HL-60 (cell line): ENCODE data around the gene TLL2.

Experiments
- DNase-seq, 2 experiments: peaks; one replicate each; pipeline ENCODE4 v3.0.0-alpha.2; 2010 to 2020; ENCODE audit warnings: low read depth in 1 of 2, low spot score in 1 of 2
- H3K27ac ChIP-seq: fragments of 250-450 bp; sonication (Bioruptor Pico); replicated peaks from 2 replicates; pipeline ENCODE4 v1.5.1; 2020; ENCODE audit warnings: mild to moderate bottlenecking, moderate library complexity
- H3K27me3 ChIP-seq: fragments of 250-450 bp; sonication (Bioruptor Pico); 2 replicates; pipeline ENCODE4 v1.5.1; 2021; ENCODE audit warnings: mild to moderate bottlenecking, moderate library complexity; ENCODE audit not compliant: insufficient read depth, poor library complexity, severe bottlenecking
- H3K4me3 ChIP-seq: replicated peaks from 2 replicates; pipeline ENCODE4 v1.5.1; 2011; ENCODE audit warnings: mild to moderate bottlenecking, control low read depth, low read length; ENCODE audit not compliant: insufficient read depth
- GABPA ChIP-seq: IDR thresholded peaks from 2 replicates; pipeline ENCODE4 v1.6.1; 2012; ENCODE audit warnings: low read depth
- POLR2AphosphoS5 ChIP-seq: IDR thresholded peaks from 2 replicates; pipeline ENCODE4 v1.6.1; 2012; ENCODE audit warnings: low read depth
- SPI1 ChIP-seq: IDR thresholded peaks from 2 replicates; pipeline ENCODE4 v1.6.1; 2012; ENCODE audit warnings: low read depth, mild to moderate bottlenecking, borderline replicate concordance
- TF ChIP-seq, protein P1 (sequence below): IDR thresholded peaks from 2 replicates; pipeline ENCODE4 v1.6.1; 2012; ENCODE audit warnings: low read depth; ENCODE audit not compliant: insufficient replicate concordance
- TF ChIP-seq, protein P2 (sequence below): IDR thresholded peaks from one replicate; pipeline ENCODE4 v1.5.1; 2011; ENCODE audit warnings: low read length, control low read depth, inconsistent platforms; ENCODE audit not compliant: insufficient read depth

TLL2 gene

DNA sequence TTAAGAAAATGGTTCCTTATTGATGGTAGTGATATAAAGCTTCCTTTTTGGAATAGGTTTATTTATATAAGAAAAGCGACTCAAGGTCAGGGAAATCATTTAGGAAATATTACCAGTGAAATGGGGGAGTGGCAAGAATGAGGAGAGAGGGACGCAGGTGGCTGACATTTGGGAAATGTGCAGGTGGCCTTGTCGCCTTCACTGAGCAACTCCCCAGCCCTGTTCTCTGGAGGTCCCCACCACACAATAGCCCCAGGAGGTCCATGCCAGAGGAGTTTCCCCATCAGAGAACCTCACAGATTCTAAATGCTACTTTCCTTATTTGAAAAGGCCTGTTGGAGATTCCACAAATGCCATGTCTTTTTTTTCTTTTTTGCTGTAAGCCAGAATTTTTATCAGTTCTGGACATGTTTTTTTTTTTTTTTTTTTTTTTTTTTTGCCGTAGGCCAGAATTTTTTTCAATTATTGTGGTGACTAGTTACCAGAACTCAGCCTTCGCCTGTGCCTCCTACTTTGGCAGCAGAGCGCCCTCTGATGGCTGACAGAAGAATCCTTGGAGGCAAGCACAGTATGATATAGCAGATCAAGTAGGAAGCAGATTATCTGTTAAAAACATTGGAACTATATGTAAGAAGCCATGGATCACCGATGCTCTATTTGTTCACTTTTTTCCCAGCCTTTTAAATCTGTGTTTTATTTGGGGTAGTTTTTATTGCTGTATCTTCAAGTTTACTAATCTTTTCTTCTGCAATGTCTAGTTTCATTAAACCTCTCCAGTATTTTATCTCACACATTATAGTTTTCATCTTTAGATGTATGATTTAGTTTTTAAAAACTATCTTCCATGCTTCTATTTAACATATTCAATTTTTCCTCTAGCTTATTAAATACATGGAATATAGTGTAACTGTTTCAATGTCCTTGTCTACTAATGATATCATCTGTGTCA is 173.5 kb downstream of the TLL2 start:
- peak; percentile 40 to 63 for DNase-seq
- no peak overlapping the region for H3K4me3 ChIP-seq
- H3K27me3 ChIP-seq: no peaks in the 10 kb centered on the region
- TF ChIP-seq, protein P1, sequence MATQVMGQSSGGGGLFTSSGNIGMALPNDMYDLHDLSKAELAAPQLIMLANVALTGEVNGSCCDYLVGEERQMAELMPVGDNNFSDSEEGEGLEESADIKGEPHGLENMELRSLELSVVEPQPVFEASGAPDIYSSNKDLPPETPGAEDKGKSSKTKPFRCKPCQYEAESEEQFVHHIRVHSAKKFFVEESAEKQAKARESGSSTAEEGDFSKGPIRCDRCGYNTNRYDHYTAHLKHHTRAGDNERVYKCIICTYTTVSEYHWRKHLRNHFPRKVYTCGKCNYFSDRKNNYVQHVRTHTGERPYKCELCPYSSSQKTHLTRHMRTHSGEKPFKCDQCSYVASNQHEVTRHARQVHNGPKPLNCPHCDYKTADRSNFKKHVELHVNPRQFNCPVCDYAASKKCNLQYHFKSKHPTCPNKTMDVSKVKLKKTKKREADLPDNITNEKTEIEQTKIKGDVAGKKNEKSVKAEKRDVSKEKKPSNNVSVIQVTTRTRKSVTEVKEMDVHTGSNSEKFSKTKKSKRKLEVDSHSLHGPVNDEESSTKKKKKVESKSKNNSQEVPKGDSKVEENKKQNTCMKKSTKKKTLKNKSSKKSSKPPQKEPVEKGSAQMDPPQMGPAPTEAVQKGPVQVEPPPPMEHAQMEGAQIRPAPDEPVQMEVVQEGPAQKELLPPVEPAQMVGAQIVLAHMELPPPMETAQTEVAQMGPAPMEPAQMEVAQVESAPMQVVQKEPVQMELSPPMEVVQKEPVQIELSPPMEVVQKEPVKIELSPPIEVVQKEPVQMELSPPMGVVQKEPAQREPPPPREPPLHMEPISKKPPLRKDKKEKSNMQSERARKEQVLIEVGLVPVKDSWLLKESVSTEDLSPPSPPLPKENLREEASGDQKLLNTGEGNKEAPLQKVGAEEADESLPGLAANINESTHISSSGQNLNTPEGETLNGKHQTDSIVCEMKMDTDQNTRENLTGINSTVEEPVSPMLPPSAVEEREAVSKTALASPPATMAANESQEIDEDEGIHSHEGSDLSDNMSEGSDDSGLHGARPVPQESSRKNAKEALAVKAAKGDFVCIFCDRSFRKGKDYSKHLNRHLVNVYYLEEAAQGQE: no peak
- TF ChIP-seq GABPA (no peak), SPI1 (no peak)
- TF ChIP-seq, protein P2, sequence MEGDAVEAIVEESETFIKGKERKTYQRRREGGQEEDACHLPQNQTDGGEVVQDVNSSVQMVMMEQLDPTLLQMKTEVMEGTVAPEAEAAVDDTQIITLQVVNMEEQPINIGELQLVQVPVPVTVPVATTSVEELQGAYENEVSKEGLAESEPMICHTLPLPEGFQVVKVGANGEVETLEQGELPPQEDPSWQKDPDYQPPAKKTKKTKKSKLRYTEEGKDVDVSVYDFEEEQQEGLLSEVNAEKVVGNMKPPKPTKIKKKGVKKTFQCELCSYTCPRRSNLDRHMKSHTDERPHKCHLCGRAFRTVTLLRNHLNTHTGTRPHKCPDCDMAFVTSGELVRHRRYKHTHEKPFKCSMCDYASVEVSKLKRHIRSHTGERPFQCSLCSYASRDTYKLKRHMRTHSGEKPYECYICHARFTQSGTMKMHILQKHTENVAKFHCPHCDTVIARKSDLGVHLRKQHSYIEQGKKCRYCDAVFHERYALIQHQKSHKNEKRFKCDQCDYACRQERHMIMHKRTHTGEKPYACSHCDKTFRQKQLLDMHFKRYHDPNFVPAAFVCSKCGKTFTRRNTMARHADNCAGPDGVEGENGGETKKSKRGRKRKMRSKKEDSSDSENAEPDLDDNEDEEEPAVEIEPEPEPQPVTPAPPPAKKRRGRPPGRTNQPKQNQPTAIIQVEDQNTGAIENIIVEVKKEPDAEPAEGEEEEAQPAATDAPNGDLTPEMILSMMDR: peak; percentile 86
- no peak overlapping the region for H3K27ac ChIP-seq

DNA sequence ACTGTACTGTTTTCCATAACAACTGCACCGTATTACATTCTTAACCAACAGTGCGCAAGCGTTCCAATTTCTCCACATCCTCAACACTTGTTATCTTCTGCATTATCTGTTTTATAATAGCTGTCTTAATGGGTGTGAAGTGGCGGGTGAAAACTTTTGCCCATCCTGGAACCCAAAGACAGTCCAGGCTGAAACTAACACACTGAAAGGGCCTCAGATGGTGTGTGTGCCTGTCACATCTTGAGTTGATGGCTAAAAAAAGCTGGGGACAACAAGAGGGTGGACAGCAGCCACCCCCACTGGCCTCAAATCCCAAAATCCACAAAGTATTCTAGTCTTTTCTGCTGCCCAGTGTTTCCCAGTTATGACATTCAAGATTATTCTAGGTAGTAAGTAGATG is 174.3 kb downstream of the TLL2 start:
- Histone ChIP-seq H3K27ac (no peak overlapping the region), H3K27me3 (no peaks in the 10 kb centered on the region), H3K4me3 (no peak overlapping the region)
- TF ChIP-seq, protein P1: no peak
- TF ChIP-seq GABPA: no peak
- TF ChIP-seq, protein P2: no peak
- TF ChIP-seq SPI1: no peak
- DNase-seq: no peak

DNA sequence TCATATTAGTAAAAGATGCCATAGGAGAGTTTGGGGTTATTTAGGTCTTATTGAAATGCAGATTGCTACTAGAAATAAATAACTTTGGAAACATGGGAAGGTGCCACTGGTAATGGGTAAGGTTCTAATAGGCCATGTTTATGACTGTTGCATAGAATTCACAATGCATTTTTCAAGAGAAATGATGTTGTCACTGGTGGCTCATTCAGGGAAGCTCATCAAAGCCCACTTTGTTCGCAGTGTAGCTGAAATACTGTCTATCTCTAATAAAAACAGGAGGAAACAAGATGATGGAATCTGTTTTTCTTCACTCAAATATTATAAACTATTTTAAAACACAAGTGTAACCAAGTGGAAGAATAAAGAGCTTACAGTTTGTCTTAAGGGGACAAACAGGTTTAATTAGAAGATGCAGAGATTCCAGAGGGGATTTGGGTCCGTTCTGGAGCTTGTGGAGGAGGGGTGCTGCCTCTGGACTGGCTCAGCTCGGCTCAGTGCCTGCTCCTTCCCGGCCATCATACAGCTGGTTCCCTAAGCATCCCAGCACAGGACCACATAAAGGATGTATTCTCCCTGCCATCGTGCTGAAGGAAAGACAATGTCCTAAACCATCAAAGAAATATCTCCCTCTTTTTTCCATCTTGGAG is 175.3 kb downstream of the TLL2 start:
- H3K27ac ChIP-seq: no peak overlapping the region
- no peak for DNase-seq
- no peaks in the 10 kb centered on the region for H3K27me3 ChIP-seq
- TF ChIP-seq GABPA (no peak), SPI1 (no peak), POLR2AphosphoS5 (no peak)
- TF ChIP-seq, protein P1: no peak
- TF ChIP-seq, protein P2: no peak
- H3K4me3 ChIP-seq: no peak overlapping the region
